Measurements from ENCODE around the gene GMFB. TPM values are rescaled to one million over a fixed set of nuclear protein-coding genes. Genes with fewer than 3 reads are reported as not detected.

The GMFB gene
- total and polyA plus RNA-seq, 7 experiments from 2014 or later, result 10.6 to 39.9 (median 34.1) TPM

- no peak overlapping the region for H3K4me3 ChIP-seq (ENCODE audit: low read length)
- ATAC-seq (no peak), DNase-seq (no peak)
- Mint-ChIP-seq H3K27ac (peak overlapping the region in 6 of 9 donors; percentile 1 to 53 (median 31)), H3K36me3 (peaks cover 4 to 42% (median 28%) of the 10 kb centered on the region in 5 donors), H3K4me3 (peak overlapping the region in 6 of 10 donors; percentile 16 to 96 (median 54)), H3K27me3 (no peaks in the 10 kb centered on the region), H3K4me1 (peaks cover 33 to 71% (median 59%) of the 10 kb centered on the region in 7 donors), H3K9me3 (peaks cover 0 to 29% (median 9%) of the 10 kb centered on the region in 11 donors)
- ChIA-PET CTCF (no interaction called here), POLR2A (no interaction called here)
- H3K27me3 ChIP-seq (ENCODE audit: control insufficient read depth in 2 of 2, insufficient read depth in 2 of 2, low read length in 2 of 2), result no peaks in the 10 kb centered on the region
- H3K27ac ChIP-seq (ENCODE audit: low read depth, low read length), result no peak overlapping the region
- peaks cover 0 to 5% (median 0%) of the 10 kb centered on the region in 3 experiments for H3K9me3 ChIP-seq (ENCODE audit: control insufficient read depth in 2 of 3, low read length in 3 of 3)
- intact Hi-C loops (cut with micrococcal nuclease), result loop anchor here in 1 of 2 donors (1.0 kb wide), 1 partner anchor 68 kb away; no protein-coding TSS in a partner anchor
- peaks cover 0 to 6% (median 0%) of the 10 kb centered on the region in 3 experiments for H3K36me3 ChIP-seq (ENCODE audit: control insufficient read depth in 2 of 3, insufficient read depth in 3 of 3, low read length in 3 of 3)
- peaks cover 11% of the 10 kb centered on the region in 2 donors for H3K4me1 ChIP-seq (ENCODE audit: control insufficient read depth in 2 of 2, insufficient read depth in 2 of 2, low read length in 2 of 2)
These were observed 23.6 kb upstream of the GMFB start for GRCh38 chr14:54512393-54512792.

- Histone ChIP-seq H3K36me3 (ENCODE audit: control insufficient read depth in 2 of 3, insufficient read depth in 3 of 3, low read length in 3 of 3) (peaks cover 0 to 6% (median 0%) of the 10 kb centered on the region in 3 experiments), H3K9me3 (ENCODE audit: control insufficient read depth in 2 of 3, low read length in 3 of 3) (no peaks in the 10 kb centered on the region), H3K4me3 (ENCODE audit: low read length) (peak within 1 kb of the TSS; percentile 93), H3K27me3 (ENCODE audit: control insufficient read depth in 2 of 2, insufficient read depth in 2 of 2, low read length in 2 of 2) (no peaks in the 10 kb centered on the region), H3K27ac (ENCODE audit: low read depth, low read length) (peak within 1 kb of the TSS; percentile 72), H3K4me1 (ENCODE audit: control insufficient read depth in 2 of 2, insufficient read depth in 2 of 2, low read length in 2 of 2) (peaks cover 11% of the 10 kb centered on the region in 2 donors)
- H3K36me3 Mint-ChIP-seq, result peaks cover 4 to 20% (median 10%) of the 10 kb centered on the region in 5 donors
- H3K4me1 Mint-ChIP-seq, result peaks cover 20 to 56% (median 53%) of the 10 kb centered on the region in 7 donors
- H3K27me3 Mint-ChIP-seq, result peaks cover 0 to 10% (median 0%) of the 10 kb centered on the region in 5 donors
- POLR2A ChIA-PET, result interaction anchor here (0.8 to 3.2 kb wide), 5 partner anchors 13 to 57 kb away, joined by 3 to 29 read pairs (median 5); partner anchors contain the start of gene GMFB
- CTCF ChIA-PET, result interaction anchor here (0.6 to 1.1 kb wide), 3 partner anchors 20 to 54 kb away, joined by 3 to 8 read pairs (median 5); no protein-coding TSS in a partner anchor
- peaks cover 0 to 5% (median 0%) of the 10 kb centered on the region in 11 donors for H3K9me3 Mint-ChIP-seq
- H3K4me3 Mint-ChIP-seq, result peak within 1 kb of the TSS; percentile 87 to 99 (median 96)
- ATAC-seq (peak; percentile 99), DNase-seq (peak; percentile 86 to 98 (median 89))
- peak within 1 kb of the TSS; percentile 85 to 93 (median 89) for H3K27ac Mint-ChIP-seq
- intact Hi-C loops (cut with micrococcal nuclease), result loop anchor here (1.0 to 10.0 kb wide), 16 partner anchors 22 to 1607 kb away; partner anchors contain the start of genes CNIH1 (in 2 of the 2), GCH1 (in 2 of the 2), GMFB (in 2 of the 2) and ATG14 (in 1 of the 2)
These were observed 21.0 kb upstream of the GMFB start, which contains the start of gene CGRRF1 for GRCh38 chr14:54509546-54510501. Gene CGRRF1 (plus strand): TSS chr14:54509906. CDS start chr14:54509960, 54 bp downstream.

- CTCF ChIA-PET, result interaction anchor here (0.7 kb wide), 1 partner anchor 61 kb away, joined by 3 read pairs; no protein-coding TSS in a partner anchor
- POLR2A ChIA-PET, result no interaction called here
- Mint-ChIP-seq H3K27ac (no peak overlapping the region), H3K9me3 (no peaks in the 10 kb centered on the region), H3K36me3 (no peaks in the 10 kb centered on the region), H3K4me3 (no peak overlapping the region), H3K4me1 (no peaks in the 10 kb centered on the region), H3K27me3 (peaks cover under 1 to 37% (median 9%) of the 10 kb centered on the region in 5 donors)
- no peaks in the 10 kb centered on the region for H3K4me1 ChIP-seq (ENCODE audit: control insufficient read depth in 2 of 2, insufficient read depth in 2 of 2, low read length in 2 of 2)
- H3K4me3 ChIP-seq (ENCODE audit: low read length), result no peak overlapping the region
- H3K9me3 ChIP-seq (ENCODE audit: control insufficient read depth in 2 of 3, low read length in 3 of 3), result no peaks in the 10 kb centered on the region
- H3K36me3 ChIP-seq (ENCODE audit: control insufficient read depth in 2 of 3, insufficient read depth in 3 of 3, low read length in 3 of 3), result no peaks in the 10 kb centered on the region
- H3K27me3 ChIP-seq (ENCODE audit: control insufficient read depth in 2 of 2, insufficient read depth in 2 of 2, low read length in 2 of 2), result no peaks in the 10 kb centered on the region
- intact Hi-C loops (cut with micrococcal nuclease), result loop anchor here in 1 of 2 donors (1.0 to 10.0 kb wide), 2 partner anchors 271 to 911 kb away; partner anchors contain the start of gene ATG14
- no peak overlapping the region for H3K27ac ChIP-seq (ENCODE audit: low read depth, low read length)
- no peak for DNase-seq
- ATAC-seq, result peak; percentile 59
These were observed 14.7 kb upstream of the GMFB start for GRCh38 chr14:54503486-54503885.

- CTCF ChIA-PET, result no interaction called here
- no peak for DNase-seq
- H3K27me3 ChIP-seq (ENCODE audit: control insufficient read depth in 2 of 2, insufficient read depth in 2 of 2, low read length in 2 of 2), result no peaks in the 10 kb centered on the region
- no peaks in the 10 kb centered on the region for H3K4me1 ChIP-seq (ENCODE audit: control insufficient read depth in 2 of 2, insufficient read depth in 2 of 2, low read length in 2 of 2)
- POLR2A ChIA-PET, result no interaction called here
- Mint-ChIP-seq H3K4me3 (no peak overlapping the region), H3K36me3 (no peaks in the 10 kb centered on the region), H3K27me3 (peaks cover 5 to 39% (median 15%) of the 10 kb centered on the region in 5 donors), H3K27ac (no peak overlapping the region), H3K9me3 (no peaks in the 10 kb centered on the region), H3K4me1 (no peaks in the 10 kb centered on the region)
- peak; percentile 72 for ATAC-seq
- intact Hi-C loops (cut with micrococcal nuclease), result loop anchor here in 1 of 2 donors (1.0 to 10.0 kb wide), 2 partner anchors 272 to 912 kb away; partner anchors contain the start of gene ATG14
- H3K4me3 ChIP-seq (ENCODE audit: low read length), result no peak overlapping the region
- H3K27ac ChIP-seq (ENCODE audit: low read depth, low read length), result no peak overlapping the region
- no peaks in the 10 kb centered on the region for H3K9me3 ChIP-seq (ENCODE audit: control insufficient read depth in 2 of 3, low read length in 3 of 3)
- H3K36me3 ChIP-seq (ENCODE audit: control insufficient read depth in 2 of 3, insufficient read depth in 3 of 3, low read length in 3 of 3), result no peaks in the 10 kb centered on the region
These were observed 13.8 kb upstream of the GMFB start for GRCh38 chr14:54502602-54503001.

GRCh38 chr14:54501480-54501879 is 12.7 kb upstream of the GMFB start:
- H3K9me3 Mint-ChIP-seq, result no peaks in the 10 kb centered on the region
- no peaks in the 10 kb centered on the region for H3K9me3 ChIP-seq (ENCODE audit: control insufficient read depth in 2 of 3, low read length in 3 of 3)
- DNase-seq (no peak), ATAC-seq (no peak)
- H3K27ac Mint-ChIP-seq, result no peak overlapping the region
- no peaks in the 10 kb centered on the region for H3K4me1 Mint-ChIP-seq
- intact Hi-C loops (cut with micrococcal nuclease), result loop anchor here in 1 of 2 donors (10.0 kb wide), 1 partner anchor 913 kb away; the partner anchor contains the start of gene ATG14
- H3K4me3 ChIP-seq (ENCODE audit: low read length), result no peak overlapping the region
- H3K27ac ChIP-seq (ENCODE audit: low read depth, low read length), result no peak overlapping the region
- H3K4me3 Mint-ChIP-seq, result no peak overlapping the region
- H3K27me3 ChIP-seq (ENCODE audit: control insufficient read depth in 2 of 2, insufficient read depth in 2 of 2, low read length in 2 of 2), result no peaks in the 10 kb centered on the region
- ChIA-PET CTCF (no interaction called here), POLR2A (no interaction called here)
- H3K4me1 ChIP-seq (ENCODE audit: control insufficient read depth in 2 of 2, insufficient read depth in 2 of 2, low read length in 2 of 2), result no peaks in the 10 kb centered on the region
- peaks cover 5 to 35% (median 15%) of the 10 kb centered on the region in 5 donors for H3K27me3 Mint-ChIP-seq
- no peaks in the 10 kb centered on the region for H3K36me3 Mint-ChIP-seq
- H3K36me3 ChIP-seq (ENCODE audit: control insufficient read depth in 2 of 3, insufficient read depth in 3 of 3, low read length in 3 of 3), result no peaks in the 10 kb centered on the region

GRCh38 chr14:54500744-54501143 is 12.0 kb upstream of the GMFB start:
- no peak overlapping the region for H3K27ac ChIP-seq (ENCODE audit: low read depth, low read length)
- no peak overlapping the region for H3K4me3 ChIP-seq (ENCODE audit: low read length)
- no peaks in the 10 kb centered on the region for H3K36me3 Mint-ChIP-seq
- H3K27me3 ChIP-seq (ENCODE audit: control insufficient read depth in 2 of 2, insufficient read depth in 2 of 2, low read length in 2 of 2), result no peaks in the 10 kb centered on the region
- no peak for ATAC-seq
- H3K4me1 ChIP-seq (ENCODE audit: control insufficient read depth in 2 of 2, insufficient read depth in 2 of 2, low read length in 2 of 2), result no peaks in the 10 kb centered on the region
- H3K27ac Mint-ChIP-seq, result no peak overlapping the region
- H3K4me1 Mint-ChIP-seq, result peaks cover 0 to 2% (median 0%) of the 10 kb centered on the region in 7 donors
- DNase-seq, result no peak
- H3K27me3 Mint-ChIP-seq, result peaks cover 5 to 32% (median 15%) of the 10 kb centered on the region in 5 donors
- ChIA-PET POLR2A (no interaction called here), CTCF (no interaction called here)
- H3K36me3 ChIP-seq (ENCODE audit: control insufficient read depth in 2 of 3, insufficient read depth in 3 of 3, low read length in 3 of 3), result no peaks in the 10 kb centered on the region
- H3K4me3 Mint-ChIP-seq, result no peak overlapping the region
- H3K9me3 Mint-ChIP-seq, result no peaks in the 10 kb centered on the region
- H3K9me3 ChIP-seq (ENCODE audit: control insufficient read depth in 2 of 3, low read length in 3 of 3), result no peaks in the 10 kb centered on the region
- intact Hi-C loops (cut with micrococcal nuclease), result loop anchor here in 1 of 2 donors (10.0 kb wide), 1 partner anchor 914 kb away; the partner anchor contains the start of gene ATG14

All from naive thymus-derived CD4-positive, alpha-beta T cell (primary cell).